Left ventricle myocardium inferior (tissue), 1 donor: ENCODE measurements around the gene ADAT2. TPM values are rescaled to one million over a fixed set of nuclear protein-coding genes. Genes with fewer than 3 reads are reported as not detected.
A peak's percentile ranks its signal among the peaks of the same experiment; 100 is the strongest.

Experiments
- DNase-seq: peaks from one replicate; pipeline ENCODE4 v3.0.0-alpha.2; 2020
- H3K27ac ChIP-seq: fragments of 200-600 bp; replicated peaks from 2 replicates; pipeline ENCODE4 v1.8.0; 2021
- H3K27me3 ChIP-seq: fragments of 200-600 bp; 2 replicates; pipeline ENCODE4 v1.8.0; 2021; ENCODE audit warnings: low read depth
- H3K36me3 ChIP-seq: fragments of 200-600 bp; 2 replicates; pipeline ENCODE4 v1.8.0; 2021
- H3K4me1 ChIP-seq: fragments of 200-600 bp; 2 replicates; pipeline ENCODE4 v1.8.0; 2021
- H3K4me3 ChIP-seq: fragments of 200-600 bp; 2 replicates; pipeline ENCODE4 v1.8.0; 2021; ENCODE audit warnings: mild to moderate bottlenecking, moderate library complexity
- H3K9me3 ChIP-seq: fragments of 200-600 bp; replicated peaks from 2 replicates; pipeline ENCODE4 v1.8.0; 2021
- CTCF ChIP-seq: fragments of 200-600 bp; IDR thresholded peaks from 2 replicates; pipeline ENCODE4 v1.8.0; 2021; ENCODE audit warnings: antibody characterized with exemption, mild to moderate bottlenecking, borderline replicate concordance
- intact Hi-C: fragments of 100-400 bp; cut with micrococcal nuclease; formaldehyde crosslinking; loops from one replicate; pipeline ENCODE4 v1.11.0; 2022
- total RNA-seq: library from RNA; stranded (reverse); fragmentation: NEBNext Ultra II Directional; extraction: Animal tissue kit (Norgen Biotek cat#: 25700); gene quantifications from one replicate; pipeline ENCODE4 v1.2.1, GENCODE V29; 2021
- donor health status: DM: no; HTN: yes; CAD: no; lungs with severe emphysema.

The ADAT2 gene
- total RNA-seq, 1 donor from 2014 or later: 1.5 TPM

DNA sequence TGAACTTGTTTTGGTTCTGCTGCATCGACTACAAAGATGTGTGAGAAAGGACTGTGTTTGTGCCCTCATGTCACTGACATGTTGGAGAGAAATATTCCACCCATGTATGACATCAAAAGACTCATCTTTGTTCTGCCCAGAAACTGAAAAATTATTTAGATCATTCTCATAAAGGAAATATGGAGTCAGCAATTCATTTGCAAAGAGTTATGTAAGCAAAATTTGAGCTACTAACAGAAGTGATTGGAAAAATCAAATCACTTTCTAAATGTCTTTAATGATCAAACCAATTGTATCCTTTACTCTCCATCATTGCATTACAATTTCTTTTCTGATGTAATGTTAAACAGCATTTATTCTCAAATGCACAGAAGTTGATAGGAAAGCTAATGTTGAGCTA lies 19.3 kb downstream of the ADAT2 start:
- H3K9me3 ChIP-seq: no peaks in the 10 kb centered on the region
- no peaks in the 10 kb centered on the region for H3K4me1 ChIP-seq
- no peaks in the 10 kb centered on the region for H3K36me3 ChIP-seq
- H3K27ac ChIP-seq: no peak overlapping the region
- TF ChIP-seq CTCF: no peak
- DNase-seq: no peak
- no peaks in the 10 kb centered on the region for H3K27me3 ChIP-seq
- intact Hi-C loops: no loop called here
- H3K4me3 ChIP-seq: no peak overlapping the region

DNA sequence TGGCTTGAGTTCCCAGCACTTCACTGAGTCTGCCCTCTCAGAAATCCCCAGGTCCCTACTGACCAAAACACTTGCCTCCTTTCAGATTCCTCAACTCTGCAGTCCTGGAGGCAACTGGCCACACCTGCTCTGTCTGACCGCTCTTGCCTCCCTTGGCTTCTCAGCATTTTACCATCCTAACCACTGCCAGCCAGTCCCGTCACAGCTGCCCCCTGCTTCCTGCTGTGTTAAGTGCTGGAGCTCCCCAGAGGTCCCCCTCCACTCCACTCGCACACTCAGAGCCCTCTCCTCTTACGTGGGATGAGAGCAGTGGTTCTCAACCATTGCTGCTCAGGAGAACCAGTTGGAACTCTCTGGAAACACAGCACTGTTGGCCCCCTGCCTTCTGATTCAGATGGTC lies 20.5 kb downstream of the ADAT2 start:
- H3K4me1 ChIP-seq: no peaks in the 10 kb centered on the region
- H3K36me3 ChIP-seq: no peaks in the 10 kb centered on the region
- DNase-seq: no peak
- H3K27ac ChIP-seq: no peak overlapping the region
- intact Hi-C loops: loop anchor here (5.0 to 10.0 kb wide), 2 partner anchors 738 to 955 kb away; no protein-coding TSS in a partner anchor
- no peak overlapping the region for H3K4me3 ChIP-seq
- no peaks in the 10 kb centered on the region for H3K27me3 ChIP-seq
- TF ChIP-seq CTCF: no peak
- no peaks in the 10 kb centered on the region for H3K9me3 ChIP-seq

DNA sequence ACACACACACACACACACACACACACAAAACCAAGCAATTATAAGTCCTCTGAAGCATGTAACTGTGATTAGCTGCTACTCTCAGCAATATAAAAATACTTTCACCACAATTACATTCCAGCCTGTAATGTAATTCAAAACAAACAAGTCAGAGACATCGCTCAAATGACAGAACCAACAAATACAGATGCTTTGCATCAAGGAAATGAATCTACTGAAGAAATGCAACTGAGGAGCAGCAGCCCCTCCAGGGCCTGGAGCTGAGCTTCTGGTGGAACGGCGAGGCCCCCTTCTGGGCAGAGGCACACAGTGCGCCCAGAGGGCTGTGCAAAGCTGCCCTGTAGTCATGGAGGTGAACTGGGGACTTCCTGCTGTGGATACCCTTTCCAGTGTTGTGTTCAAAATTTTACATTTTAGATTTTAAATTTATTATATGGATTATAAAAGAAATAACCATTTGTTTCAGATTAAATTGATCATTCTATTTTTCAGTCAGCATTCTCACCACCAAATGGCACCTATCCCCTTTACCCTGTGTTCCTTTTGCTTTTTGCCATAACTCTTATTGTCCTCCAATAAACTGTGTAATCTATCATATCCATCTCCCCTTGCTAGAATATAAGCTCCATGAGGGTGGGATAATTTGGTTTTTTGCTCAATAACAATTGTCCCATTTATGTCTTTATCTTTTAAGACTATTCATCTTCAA lies 23.2 kb downstream of the ADAT2 start:
- H3K36me3 ChIP-seq: no peaks in the 10 kb centered on the region
- intact Hi-C loops: loop anchor here (5.0 to 10.0 kb wide), 2 partner anchors 735 to 952 kb away; no protein-coding TSS in a partner anchor
- H3K4me3 ChIP-seq: no peak overlapping the region
- no peaks in the 10 kb centered on the region for H3K4me1 ChIP-seq
- no peaks in the 10 kb centered on the region for H3K27me3 ChIP-seq
- peak; percentile 54 for DNase-seq
- TF ChIP-seq CTCF: peak; percentile 96
- H3K9me3 ChIP-seq: no peaks in the 10 kb centered on the region
- no peak overlapping the region for H3K27ac ChIP-seq

GRCh38 chr6:143426026-143426425 lies 24.5 kb downstream of the ADAT2 start:
- Histone ChIP-seq H3K27ac (no peak overlapping the region), H3K4me3 (no peak overlapping the region), H3K27me3 (no peaks in the 10 kb centered on the region), H3K9me3 (no peaks in the 10 kb centered on the region), H3K4me1 (no peaks in the 10 kb centered on the region), H3K36me3 (no peaks in the 10 kb centered on the region)
- DNase-seq: no peak
- intact Hi-C loops: loop anchor here (5.0 to 10.0 kb wide), 2 partner anchors 734 to 951 kb away; no protein-coding TSS in a partner anchor
- no peak for TF ChIP-seq CTCF

DNA sequence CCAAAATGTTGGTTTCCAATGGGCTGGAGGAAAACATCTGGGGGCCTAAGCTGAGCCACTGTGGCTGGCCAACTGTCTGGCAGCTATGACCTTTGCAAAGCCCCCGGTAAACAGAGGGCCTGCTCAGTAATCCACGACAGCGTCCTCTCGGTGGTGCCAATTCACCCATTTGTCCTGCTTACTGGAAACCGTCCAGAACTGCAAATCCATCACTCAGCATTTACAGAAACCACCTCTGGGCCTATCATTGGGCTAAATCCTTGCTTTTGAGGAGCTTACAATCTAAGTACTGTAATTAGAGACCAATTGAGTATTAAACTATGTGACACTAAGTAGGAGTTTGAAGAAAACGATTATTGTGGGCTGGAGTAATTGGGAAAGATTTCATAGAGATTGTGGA lies 31.0 kb downstream of the ADAT2 start:
- Histone ChIP-seq H3K27ac (no peak overlapping the region), H3K4me1 (no peaks in the 10 kb centered on the region), H3K4me3 (no peak overlapping the region), H3K36me3 (no peaks in the 10 kb centered on the region), H3K9me3 (no peaks in the 10 kb centered on the region), H3K27me3 (no peaks in the 10 kb centered on the region)
- DNase-seq: no peak
- intact Hi-C loops: no loop called here
- no peak for TF ChIP-seq CTCF
